Middle frontal gyrus (tissue), 1 donor: ENCODE measurements around the gene NEU2.

Experiments
- DNase-seq: peaks from one replicate; pipeline ENCODE4 v3.0.0-alpha.2; 2015; ENCODE audit warnings: low spot score; ENCODE audit errors: extremely low spot score

NEU2 gene

DNA sequence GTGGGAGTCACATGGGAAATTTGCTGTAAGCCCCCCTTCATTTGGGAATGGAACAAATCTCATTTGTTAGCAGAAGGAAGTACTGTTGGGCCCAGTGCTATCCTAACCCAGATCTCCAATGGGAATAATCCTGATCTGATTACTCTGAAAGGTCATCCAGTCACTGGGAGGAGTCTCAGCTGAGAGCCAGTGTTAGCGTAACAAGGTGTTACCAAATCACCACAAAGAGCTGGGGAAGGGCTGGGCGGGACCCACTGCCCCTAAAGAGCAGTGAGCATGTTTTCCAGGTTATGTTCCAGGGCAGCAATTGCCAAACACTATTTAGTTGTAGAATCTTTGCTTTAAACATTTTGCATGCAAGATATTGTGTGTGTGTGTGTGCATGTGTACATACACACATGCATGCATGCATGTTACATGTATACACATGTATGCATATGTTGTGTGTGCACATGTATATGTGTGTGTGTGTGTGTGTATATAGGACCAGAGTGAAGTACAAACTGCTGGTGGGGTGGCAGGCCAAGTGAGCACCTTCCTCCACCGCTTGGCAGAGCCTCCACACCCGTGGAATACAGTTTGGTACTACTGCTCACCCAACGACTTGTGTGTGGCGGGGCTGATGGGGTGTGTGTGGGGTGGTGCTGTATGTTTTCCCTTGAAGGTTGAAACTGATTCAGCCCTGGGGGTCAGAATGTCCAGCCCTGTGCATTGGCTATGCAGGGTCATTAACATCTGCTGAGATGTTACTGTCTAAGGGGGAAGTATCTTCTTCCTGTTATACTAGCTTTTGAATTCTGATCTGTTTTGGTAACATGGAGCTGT is 42.9 kb downstream of the NEU2 start:
- no peak for DNase-seq

DNA sequence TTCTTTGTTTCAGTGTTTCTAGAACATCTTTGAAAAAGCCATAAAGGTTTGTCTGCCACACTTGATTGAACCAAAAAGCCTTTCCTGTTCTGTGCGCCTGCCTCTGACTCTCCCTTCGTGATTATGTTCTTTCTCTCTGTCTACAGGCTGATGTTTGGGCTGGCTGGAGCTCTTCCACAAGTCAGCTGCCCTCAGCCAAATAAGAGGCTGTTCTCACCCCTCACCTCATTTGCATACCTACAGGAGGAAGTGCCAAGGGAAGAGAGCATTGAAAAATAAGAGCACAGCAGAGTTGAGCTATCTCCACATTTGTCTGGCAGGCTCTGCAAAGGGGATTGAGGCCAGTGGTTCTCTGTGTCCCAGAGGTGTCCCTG is 43.5 kb downstream of the NEU2 start:
- DNase-seq = no peak

- DNase-seq = no peak
These were observed 44.3 kb downstream of the NEU2 start for GRCh38 chr2:233076749-233077148.

DNA sequence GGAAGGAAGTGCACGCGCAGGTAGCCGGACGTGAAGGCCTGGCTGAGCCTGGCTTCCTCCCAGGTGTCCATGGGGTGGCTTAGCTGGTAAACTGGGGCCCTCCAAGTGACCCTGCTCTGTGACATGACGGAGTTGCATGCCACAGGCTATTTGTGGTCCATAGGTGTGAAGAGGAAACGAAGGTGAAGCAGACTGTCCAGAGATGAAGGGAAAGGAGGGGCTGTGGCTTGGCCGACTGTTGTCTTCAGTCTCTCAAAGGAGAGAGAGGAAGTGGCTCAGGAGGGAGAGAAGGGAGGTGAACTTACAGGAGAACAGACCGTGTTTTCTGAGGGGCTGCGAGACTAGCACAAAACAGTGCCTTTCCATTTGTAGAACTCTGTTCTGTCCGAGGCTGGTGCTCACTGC is 47.0 kb downstream of the NEU2 start:
- DNase-seq = no peak

DNA sequence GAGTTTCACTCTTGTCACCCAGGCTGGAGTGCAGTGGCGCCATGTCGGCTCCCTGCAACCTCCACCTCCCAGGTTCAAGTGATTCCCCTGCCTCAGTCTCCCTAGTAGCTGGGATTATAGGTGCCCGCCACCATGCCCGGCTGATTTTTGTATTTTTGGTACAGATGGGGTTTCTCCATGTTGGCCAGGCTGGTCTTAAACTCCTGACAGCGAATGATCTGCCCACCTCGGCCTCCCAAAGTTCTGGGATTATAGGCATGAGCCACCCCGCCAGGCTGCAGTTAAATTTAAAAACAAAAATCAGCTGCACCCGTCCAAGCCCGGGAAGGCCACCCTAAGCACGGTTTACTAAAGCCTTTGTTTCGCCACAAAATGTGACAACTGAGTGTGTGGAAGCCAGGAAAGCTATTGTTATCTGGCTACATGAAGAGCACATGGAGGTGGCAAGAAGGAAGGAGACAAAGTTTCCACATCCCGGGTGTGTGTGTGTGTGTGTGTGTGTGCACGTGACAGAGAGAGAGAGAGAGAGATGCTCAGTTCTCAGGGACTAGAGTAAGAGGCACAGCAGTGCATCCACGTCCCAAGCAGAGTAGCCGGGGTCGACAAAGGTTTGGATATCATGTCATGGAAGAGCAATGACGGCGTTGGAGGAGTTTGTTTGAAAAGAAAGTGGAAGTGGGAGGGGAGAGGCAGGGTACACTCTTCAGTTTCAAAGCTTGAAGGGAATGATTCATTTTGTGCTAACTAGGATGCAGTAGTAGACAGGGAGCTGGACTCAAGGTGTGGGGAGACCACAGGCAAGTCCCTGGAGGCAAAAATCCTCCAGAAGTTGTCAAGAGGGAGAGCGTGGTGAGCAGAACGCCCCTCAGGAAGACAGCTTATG is 47.7 kb downstream of the NEU2 start:
- no peak for DNase-seq

- no peak for DNase-seq
These were observed 48.4 kb downstream of the NEU2 start for GRCh38 chr2:233080836-233081229.

GRCh38 chr2:233081232-233081730 is 48.8 kb downstream of the NEU2 start:
- DNase-seq = no peak

DNA sequence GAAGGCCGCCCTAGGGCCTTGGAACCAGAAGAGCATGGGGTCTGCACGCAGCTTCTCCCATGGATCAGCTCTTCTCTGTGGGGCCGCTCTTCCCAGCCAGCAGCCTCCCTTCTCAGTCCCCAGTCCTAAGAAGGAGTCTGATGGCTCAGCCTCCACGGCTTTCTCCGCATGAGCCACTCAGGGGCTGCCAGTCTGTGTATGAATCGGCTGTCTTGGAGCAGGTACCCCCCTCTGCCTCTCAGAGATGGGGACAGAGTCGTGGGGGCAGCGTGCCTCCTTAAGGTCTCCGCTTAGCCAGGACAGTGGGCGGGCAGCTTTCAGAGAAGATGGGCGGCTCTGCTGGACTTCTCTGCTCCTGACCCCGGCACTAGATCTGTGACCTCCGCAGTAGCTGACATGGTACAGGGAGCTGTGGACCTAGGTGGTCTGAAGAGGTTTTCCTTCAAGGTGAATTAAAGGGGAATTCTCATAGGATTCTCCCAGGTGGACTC is 49.3 kb downstream of the NEU2 start:
- DNase-seq = no peak

DNA sequence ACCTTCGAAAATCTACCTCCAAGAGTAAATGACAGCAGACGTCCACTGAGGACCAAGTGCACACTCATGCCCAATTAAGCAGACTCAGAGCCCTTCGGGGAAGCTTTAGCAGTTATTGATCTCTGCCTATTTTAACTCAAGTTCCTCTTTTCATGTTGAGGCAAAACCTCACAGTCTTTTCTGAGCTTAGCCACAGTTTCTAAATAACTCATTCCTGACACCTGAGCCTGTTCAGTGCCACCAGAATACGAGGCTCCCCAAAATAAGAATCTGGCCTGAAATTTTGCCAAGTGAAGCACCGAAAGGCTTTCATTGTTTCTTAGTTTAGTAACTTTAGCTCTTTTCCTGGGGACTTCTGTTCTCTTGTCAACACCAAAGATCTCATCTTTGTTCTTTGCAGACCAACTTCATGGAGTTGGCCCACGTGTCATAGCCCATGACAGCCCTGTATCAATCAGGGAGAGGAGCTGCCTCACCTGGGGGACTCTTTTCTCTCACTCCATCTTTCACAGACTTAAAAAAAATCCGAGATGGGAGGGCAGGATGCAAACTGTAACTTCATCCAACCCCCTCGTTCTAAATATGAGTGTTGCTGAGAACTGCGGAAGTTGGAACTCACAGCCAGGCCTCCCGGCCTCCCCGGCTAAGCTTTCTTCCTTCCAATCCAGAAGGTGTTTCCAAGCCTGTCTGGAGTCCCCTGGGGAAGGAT is 49.9 kb downstream of the NEU2 start:
- DNase-seq = no peak

DNA sequence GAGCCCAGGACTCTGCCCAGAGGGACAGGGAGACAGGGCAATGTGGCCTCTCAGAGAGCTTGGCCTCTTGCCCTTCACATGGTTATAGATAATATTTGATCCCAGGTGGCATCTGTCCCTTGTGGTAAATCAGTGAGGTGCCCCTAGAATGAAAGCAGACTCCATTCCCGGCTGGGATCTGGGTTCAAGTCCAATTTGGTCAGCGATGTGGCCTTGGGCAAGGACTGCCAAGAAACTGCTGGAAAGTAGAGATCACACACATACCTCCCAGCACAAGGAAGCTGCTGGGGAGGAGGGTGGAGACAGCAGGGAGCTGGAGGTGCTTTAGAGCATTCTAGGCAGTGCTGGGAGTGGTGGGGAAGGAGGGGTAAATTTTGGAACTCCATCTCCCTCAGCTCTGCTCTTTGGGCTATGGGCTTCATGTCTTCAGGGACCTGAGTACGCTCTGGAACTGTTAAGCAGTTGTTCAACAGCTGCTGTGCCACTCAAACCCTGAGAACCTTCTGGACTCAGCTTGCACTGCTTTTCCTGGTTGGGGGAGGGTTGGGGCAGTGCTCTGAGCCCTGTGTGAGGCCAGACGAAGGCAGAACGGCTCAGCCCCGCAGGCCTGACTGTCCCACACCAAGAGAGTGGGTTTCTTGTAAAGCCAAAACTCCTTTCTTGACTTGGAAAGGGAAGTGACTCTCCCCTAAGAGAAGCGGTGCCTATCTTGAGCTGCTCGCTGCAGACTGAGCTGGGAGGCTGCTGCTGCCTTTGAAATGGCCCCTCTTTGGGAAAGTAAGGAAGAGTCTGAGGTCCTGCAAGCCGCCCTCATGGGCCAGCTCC is 50.7 kb downstream of the NEU2 start:
- DNase-seq = no peak

- DNase-seq = no peak
These were observed 51.3 kb downstream of the NEU2 start for GRCh38 chr2:233083782-233084181.

DNA sequence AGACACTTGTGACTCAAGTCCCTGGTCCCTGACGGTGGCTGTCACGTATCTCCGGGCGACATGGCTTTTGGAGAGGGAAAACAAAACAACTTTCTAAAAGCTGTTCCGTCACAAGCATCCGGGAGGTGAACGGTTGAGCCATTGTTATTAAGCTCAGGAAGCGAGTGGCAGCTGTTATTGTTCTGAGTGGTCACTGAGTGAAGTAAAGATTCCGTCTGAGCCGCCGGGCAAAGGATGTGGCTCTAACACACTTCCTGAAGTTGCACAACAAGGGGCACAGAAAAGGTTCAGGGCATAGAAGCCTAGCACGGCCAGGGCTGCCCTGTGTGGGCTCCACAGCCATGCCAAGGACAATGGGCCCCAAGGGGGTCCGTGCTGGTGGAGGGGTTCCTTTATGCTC is 52.0 kb downstream of the NEU2 start:
- DNase-seq = no peak
